Epidermal melanocyte (primary cell): ENCODE measurements around the gene ZNF280D.

ENCODE experiments used
- DNase-seq: peaks from one replicate; pipeline ENCODE4 v3.0.0; 2011; ENCODE audit warnings: low spot score; ENCODE audit not compliant: insufficient read length

Gene ZNF280D

DNA sequence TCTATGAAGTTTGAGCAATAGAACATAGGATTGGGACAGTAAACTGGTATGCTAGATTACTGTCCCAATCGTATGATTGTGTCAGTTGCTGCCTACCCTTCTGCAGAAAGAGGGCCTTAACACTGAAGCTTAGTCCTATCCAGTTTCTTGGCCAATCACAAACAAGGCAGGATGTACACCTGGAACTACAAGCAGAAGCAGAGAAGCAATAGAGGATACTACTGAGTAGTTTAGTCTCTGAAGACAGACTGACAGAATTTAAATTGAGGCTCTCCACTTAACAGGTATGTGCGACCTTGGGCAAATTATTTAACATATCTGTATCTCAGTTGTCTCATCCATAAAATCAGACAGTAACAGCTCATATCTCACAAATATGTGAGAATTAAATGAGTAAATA lies 85.0 kb downstream of the ZNF280D start:
- DNase-seq: no peak

DNA sequence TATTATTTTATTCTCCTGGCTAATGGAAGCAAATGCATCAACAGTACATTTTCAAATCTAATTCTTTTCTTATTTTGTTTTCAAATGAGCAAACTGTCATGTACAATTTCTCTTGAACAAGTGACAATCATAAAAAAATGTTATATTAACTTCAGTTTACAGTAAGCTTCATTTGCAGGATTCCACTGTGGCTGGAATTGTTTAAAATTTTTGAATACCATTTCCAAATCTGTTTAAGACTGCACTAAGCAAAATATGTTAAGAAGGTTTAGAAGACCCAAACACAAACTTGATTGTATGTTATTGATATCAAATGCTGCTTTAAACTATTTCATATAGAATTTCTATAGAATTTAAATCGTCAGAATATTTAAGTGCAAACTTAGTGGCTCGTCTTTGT lies 92.8 kb downstream of the ZNF280D start:
- DNase-seq: no peak

DNA sequence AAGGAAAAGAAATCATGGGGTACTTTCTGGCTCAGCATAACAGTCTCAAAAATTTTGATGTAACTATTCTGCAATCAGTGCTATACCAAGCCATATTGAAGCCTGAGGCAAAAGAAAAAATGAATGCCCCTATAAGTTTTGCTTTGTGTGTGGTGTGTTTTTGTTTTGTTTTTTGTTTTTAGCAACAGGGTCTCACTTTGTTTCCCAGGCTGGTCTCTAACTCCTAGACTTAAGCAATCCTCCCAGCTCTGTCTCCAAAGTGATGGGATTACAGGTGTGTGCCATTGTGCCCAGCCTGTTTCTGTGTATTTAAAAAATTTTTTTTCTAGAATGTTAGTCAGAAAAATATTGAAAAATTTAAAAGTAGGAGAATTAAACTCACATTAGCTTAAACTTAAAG lies 93.2 kb downstream of the ZNF280D start:
- DNase-seq: no peak

- no peak for DNase-seq
Measured at GRCh38 chr15:56639631-56640030, 93.7 kb downstream of the ZNF280D start.

DNA sequence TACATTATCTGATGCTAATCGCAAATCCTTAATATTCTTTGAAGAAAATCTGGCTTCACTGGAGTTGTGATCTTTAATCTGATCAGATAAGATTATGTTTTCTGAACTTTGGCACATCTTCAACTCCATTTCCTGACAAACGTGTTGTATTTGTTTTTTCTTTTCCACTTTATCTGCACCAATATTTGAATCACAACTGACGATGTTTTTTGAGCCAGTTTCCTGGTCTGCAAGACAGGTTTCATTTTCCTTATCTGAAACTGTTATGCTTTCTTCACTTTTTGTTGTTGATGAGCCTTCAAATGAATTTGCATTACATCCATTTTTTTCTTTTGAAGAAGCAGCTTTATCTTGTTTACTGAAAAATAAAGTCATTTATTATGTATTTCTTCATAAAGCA lies 101.5 kb downstream of the ZNF280D start:
- DNase-seq: no peak

DNA sequence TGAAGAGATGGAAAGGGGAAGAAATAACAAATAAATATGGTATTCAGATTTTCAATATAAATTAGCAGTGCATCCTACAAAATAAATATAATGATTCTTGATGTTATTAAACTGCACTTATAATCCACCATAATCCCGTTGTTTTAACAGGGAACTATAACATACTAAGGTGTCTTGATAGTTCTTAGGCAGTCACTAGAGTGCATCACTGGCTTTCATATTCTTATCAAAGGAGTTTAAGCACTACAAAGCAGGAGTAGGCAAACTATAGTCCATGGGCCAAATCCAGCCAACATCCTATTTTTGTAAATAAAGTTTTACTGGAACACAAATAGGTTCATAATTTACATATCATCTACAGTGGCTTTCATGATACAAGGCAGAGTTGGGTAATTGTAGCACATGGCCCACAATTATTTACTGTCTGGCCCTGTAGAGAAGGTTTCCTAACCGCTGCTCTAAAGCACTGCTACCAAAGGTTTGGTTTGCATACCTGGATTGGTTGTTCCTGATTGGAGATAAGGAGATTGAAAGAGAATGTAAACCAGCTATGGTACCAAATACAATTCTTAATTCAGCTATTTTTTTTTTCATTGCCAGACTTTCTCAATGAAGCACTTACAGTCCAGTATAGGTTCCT lies 104.3 kb downstream of the ZNF280D start:
- no peak for DNase-seq

- no peak for DNase-seq
Measured at GRCh38 chr15:56619887-56620286, 113.4 kb downstream of the ZNF280D start.

DNA sequence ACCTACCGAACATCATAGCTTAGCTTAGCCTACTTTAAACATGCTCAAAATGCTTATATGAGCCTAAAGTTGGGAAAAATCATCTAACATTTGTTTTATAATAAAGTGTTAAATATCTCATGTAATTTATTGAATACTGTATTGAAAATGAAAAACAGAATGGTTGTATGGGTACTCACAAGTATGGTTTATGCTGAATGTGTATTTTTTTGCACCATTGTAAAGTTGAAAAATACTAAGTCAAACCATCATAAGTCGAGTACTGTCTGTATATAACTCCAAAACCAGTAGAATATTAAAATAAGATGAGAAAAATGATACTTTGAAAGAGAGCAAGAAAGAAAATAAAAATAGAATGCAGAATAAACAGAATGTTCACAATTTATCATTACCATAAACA lies 115.7 kb downstream of the ZNF280D start:
- no peak for DNase-seq

DNA sequence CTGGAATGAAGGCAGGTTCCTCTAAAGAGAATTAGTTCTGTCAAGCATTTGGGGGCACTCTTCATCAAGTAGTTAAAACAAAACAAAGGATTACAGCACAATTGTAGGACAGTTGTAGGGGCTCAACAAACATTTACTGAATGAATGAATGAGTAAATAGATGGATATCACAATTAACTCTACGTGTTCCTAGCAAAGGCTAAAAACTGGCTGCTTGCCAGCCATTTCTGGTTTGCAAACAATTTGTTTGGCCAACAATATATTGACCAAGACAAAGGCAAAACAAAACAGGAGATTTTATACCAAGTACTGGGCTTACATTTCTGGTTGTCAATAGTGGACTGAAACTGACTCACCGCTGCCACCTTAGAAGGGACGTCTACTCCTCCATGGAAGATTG lies 116.8 kb downstream of the ZNF280D start:
- no peak for DNase-seq

DNA sequence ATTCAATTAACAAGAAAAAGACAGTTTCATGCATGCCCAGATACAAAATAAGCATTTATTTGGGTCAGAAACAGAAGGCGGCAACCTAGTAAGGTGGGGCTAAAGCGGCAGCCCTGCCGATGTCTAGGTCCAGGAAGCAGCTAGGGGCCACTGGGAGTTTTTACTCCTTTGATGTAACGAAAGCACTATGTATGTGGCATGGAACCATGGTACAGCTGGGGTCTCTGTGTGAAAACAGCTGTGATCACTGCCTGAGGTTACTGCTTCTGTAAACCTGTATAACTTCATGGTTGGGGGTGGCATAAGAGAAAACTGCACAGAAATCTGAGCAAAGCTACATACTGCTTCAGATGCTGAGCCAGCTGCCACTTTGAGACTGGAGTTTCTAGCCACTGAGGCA lies 119.5 kb downstream of the ZNF280D start:
- DNase-seq: no peak

GRCh38 chr15:56608993-56609392 lies 124.3 kb downstream of the ZNF280D start:
- DNase-seq: no peak

DNA sequence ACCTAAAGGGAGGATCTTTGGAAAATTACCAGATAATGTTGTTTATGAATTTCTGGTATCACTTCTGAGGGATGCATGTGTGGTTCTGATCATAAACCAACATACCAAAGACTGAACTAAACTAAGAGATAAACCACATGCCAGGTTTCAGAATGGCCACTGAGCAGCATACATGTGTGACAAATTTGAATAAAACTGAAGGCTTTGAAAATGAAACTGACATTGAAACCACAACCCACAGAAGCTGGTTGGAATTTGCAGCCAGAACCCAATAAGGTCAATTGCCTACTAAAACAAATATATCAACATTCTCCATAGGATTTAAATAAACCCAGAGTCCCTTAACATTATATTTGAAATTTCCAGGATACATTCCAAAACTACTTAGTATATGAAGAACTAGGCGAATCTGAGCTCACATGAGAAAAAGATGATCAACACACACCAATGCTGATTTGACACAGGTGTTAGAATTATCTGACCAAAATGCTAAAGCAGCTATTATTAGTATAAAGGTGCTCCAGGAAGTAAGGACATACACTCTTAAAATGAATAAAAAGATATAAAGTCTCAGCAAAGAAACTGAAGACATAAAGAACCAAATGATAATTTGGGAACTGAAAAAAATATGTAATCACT lies 125.0 kb downstream of the ZNF280D start:
- peak; percentile 19 for DNase-seq

DNA sequence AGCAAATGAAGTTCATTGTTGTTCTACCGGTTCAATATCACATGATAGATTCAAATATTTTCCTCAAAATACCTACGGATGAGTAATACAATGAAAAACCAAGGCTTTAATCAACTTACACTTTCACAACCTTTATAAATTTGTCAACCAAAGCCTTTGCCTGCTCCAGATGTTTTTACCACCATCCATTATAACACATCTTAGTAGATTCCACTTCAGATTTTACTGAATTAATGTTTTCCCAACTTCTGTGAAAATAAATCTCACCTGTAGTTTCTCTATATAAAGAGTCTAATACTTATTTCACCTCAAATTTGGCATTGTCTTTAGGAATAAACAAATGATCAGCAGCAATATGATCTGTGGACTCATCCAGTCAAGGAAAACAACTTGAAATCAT lies 131.1 kb downstream of the ZNF280D start:
- no peak for DNase-seq

DNA sequence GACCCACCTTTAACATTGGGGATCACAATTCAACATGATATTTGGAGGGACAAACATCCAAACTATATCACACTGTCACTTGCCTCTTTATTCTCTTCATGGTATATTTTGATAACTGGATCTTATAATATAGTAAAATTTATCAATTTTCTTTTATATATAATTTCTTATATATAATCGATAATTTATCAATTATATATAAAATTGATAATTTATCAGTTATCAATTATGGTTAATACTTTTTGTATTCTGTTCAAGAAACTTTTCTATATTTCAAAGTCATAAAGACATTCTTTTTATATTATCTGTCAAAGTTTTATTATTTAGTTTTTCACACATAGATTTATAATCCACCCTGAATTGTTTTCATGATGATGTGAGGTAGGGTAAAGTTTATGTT lies 132.9 kb downstream of the ZNF280D start:
- DNase-seq: no peak

GRCh38 chr15:56598991-56599390 lies 134.3 kb downstream of the ZNF280D start:
- no peak for DNase-seq

GRCh38 chr15:56587686-56588085 lies 145.6 kb downstream of the ZNF280D start:
- DNase-seq: no peak

- DNase-seq: no peak
Measured at GRCh38 chr15:56586206-56586605, 147.1 kb downstream of the ZNF280D start.

DNA sequence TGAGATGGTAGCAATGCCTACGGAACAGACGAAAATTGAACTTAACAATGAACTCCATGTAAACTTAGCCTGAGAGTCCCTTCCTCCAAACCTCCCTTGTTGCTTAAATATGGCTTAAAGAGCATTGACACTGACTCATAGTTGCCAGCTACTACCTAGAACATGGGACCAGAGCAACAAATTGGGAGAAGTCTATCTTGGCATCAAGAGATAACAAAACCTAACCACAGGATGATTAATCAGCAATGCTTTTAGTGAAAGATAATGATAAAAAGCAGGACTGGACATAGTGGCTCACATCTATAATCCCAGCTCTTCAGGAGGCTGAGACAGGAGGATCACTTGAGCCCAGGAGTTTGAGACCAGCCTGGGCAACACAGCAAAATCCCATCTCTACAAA lies 150.5 kb downstream of the ZNF280D start:
- no peak for DNase-seq
